GM12878 (cell line): ENCODE data around the gene PLPP7.

Experiments used
- CTCF ChIP-seq, 3 experiments: IDR thresholded peaks in 2 of 3; conservative IDR thresholded peaks in 1 of 3; 2 replicates each; pipeline ENCODE4 v1.5.1; 2011; ENCODE audit warnings: low read depth in 3 of 3, low read length in 3 of 3, mild to moderate bottlenecking in 3 of 3, control low read depth in 2 of 3, moderate library complexity in 2 of 3, inconsistent platforms in 1 of 3, mixed read lengths in 1 of 3; ENCODE audit not compliant: control insufficient read depth in 2 of 3, insufficient read depth in 1 of 3; ENCODE audit errors: extremely low read depth in 1 of 3
- HDAC2 ChIP-seq: fragments of 200-600 bp; sonication (generic); IDR thresholded peaks from 2 replicates; pipeline ENCODE4 v1.6.1; 2017
- PAX8 ChIP-seq: fragments of 450-650 bp; IDR thresholded peaks from 2 replicates; pipeline ENCODE4 v1.6.1; 2017; ENCODE audit warnings: mild to moderate bottlenecking, moderate library complexity
- POLR2A ChIP-seq: IDR thresholded peaks from 2 replicates; pipeline ENCODE4 v1.6.1; 2011; ENCODE audit warnings: low read depth, mild to moderate bottlenecking, low read length

- TF ChIP-seq HDAC2: no peak
- no peak for TF ChIP-seq CTCF (IDR thresholded peaks at IDR 0.05 in 2 of 3, conservative IDR thresholded peaks at IDR 0.05 in 1 of 3; ENCODE audit: control insufficient read depth in 2 of 3, extremely low read depth in 1 of 3, insufficient read depth in 1 of 3, low read depth in 3 of 3, low read length in 3 of 3)
- TF ChIP-seq PAX8: no peak
- no peak for TF ChIP-seq POLR2A
Observed at GRCh38 chr9:131308452-131308851, 18.9 kb downstream of the PLPP7 start.
